ENCODE data around the gene DEXI.

The DEXI gene

GRCh38 chr16:10896165-10896564, 46.1 kb downstream of the DEXI start:
- DNase-seq (ENCODE audit: low read depth in 1 of 2, low spot score in 1 of 2) = no peak

GRCh38 chr16:10895053-10895946, 47.0 kb downstream of the DEXI start:
- DNase-seq (ENCODE audit: low read depth in 1 of 2, low spot score in 1 of 2) = no peak

- DNase-seq (ENCODE audit: low read depth in 1 of 2, low spot score in 1 of 2) = no peak
These were observed 49.4 kb downstream of the DEXI start for GRCh38 chr16:10892782-10893318.

- no peak for DNase-seq (ENCODE audit: low read depth in 1 of 2, low spot score in 1 of 2)
These were observed 52.4 kb downstream of the DEXI start for GRCh38 chr16:10889855-10890254.

- DNase-seq (ENCODE audit: low read depth in 1 of 2, low spot score in 1 of 2) = no peak
These were observed 53.8 kb downstream of the DEXI start for GRCh38 chr16:10888320-10888937.

- DNase-seq (ENCODE audit: low read depth in 1 of 2, low spot score in 1 of 2) = no peak
These were observed 57.0 kb downstream of the DEXI start for GRCh38 chr16:10885246-10885645.

GRCh38 chr16:10883004-10883403, 59.3 kb downstream of the DEXI start:
- DNase-seq (ENCODE audit: low read depth in 1 of 2, low spot score in 1 of 2) = no peak

- no peak for DNase-seq (ENCODE audit: low read depth in 1 of 2, low spot score in 1 of 2)
These were observed 60.7 kb downstream of the DEXI start for GRCh38 chr16:10881479-10882030.

GRCh38 chr16:10880594-10881452, 61.4 kb downstream of the DEXI start:
- DNase-seq (ENCODE audit: low read depth in 1 of 2, low spot score in 1 of 2) = no peak

GRCh38 chr16:10879681-10880589, 62.3 kb downstream of the DEXI start:
- DNase-seq (ENCODE audit: low read depth in 1 of 2, low spot score in 1 of 2) = no peak

All from activated CD4-positive, alpha-beta T cell treated with anti-CD3 and anti-CD28 coated beads, Interleukin-2, amount 50 U/mL, for 24 hours (primary cell).